HepG2 (cell line): Measurements from ENCODE around the gene SLC35A3. TPM values are rescaled to one million over a fixed set of nuclear protein-coding genes. Genes with fewer than 3 reads are reported as not detected.

Experiments used
- ATAC-seq: fragments of 200-7000 bp; cut with Tn5 transposase; 3 replicates; pipeline ENCODE4 v1.9.1; 2020; ENCODE audit warnings: mild to moderate bottlenecking, moderate library complexity
- BruUV-seq: library from RNA; stranded (reverse); fragments of 400-500 nt; replicated peaks from 2 replicates; lab custom pipeline; 2021; lab: Mats Ljungman, UMichigan
- CTCF ChIA-PET: fragments of 300-600 bp; formaldehyde crosslinking; extraction: SDS; loops from one replicate; lab custom pipeline; 2021; ENCODE audit warnings: low total read pairs, inconsistent platforms, low intra/inter-chr PET ratio; lab: Yijun Ruan, JAX
- POLR2A ChIA-PET: fragments of 350-600 bp; sonication (Branson Sonifier 250); formaldehyde crosslinking; loops from one replicate; lab custom pipeline; 2020; ENCODE audit warnings: antibody characterized with exemption, inconsistent platforms; lab: Yijun Ruan, JAX
- DNase-seq: peaks from one replicate; pipeline ENCODE4 v3.0.0-alpha.2; 2015; ENCODE audit warnings: low spot score
- FAIRE-seq: peaks from 3 replicates; lab custom pipeline; 2011; peaks lifted over from hg19 to GRCh38; lab: Jason Lieb, UNC
- H2AFZ ChIP-seq: one replicate; pipeline ENCODE4 v1.6.1; 2011; ENCODE audit warnings: low read length, inconsistent platforms
- H3K27ac ChIP-seq: fragments of 300-600 bp; 3 replicates; pipeline ENCODE4 v1.8.0; 2011; ENCODE audit warnings: mixed run types, mild to moderate bottlenecking, mixed read lengths, low read length, inconsistent platforms; ENCODE audit not compliant: insufficient read depth; ENCODE audit errors: extremely low read length
- H3K27me3 ChIP-seq, 2 experiments: fragments of 200-600 bp in 1 of 2; 2 replicates in 1 of 2; 3 replicates in 1 of 2; pipeline versions ENCODE4 v1.6.0 to v1.8.0; 2011; ENCODE audit warnings: low read length in 2 of 2, mild to moderate bottlenecking in 2 of 2, moderate library complexity in 2 of 2, inconsistent platforms in 1 of 2; ENCODE audit not compliant: insufficient read depth in 2 of 2, control insufficient read depth in 1 of 2
- H3K36me3 ChIP-seq, 2 experiments: fragments of 200-600 bp in 1 of 2; replicated peaks in 1 of 2; 2 replicates in 1 of 2; 3 replicates in 1 of 2; pipeline versions ENCODE4 v1.5.1 to v1.8.0; 2011; ENCODE audit warnings: low read length in 2 of 2, inconsistent platforms in 1 of 2; ENCODE audit not compliant: insufficient read depth in 2 of 2, control insufficient read depth in 1 of 2
- H3K4me1 ChIP-seq: 2 replicates; pipeline ENCODE4 v1.5.1; 2012; ENCODE audit warnings: low read length, inconsistent platforms; ENCODE audit not compliant: insufficient read depth
- H3K4me2 ChIP-seq: 2 replicates; pipeline ENCODE4 v1.6.0; 2011; ENCODE audit warnings: low read depth, low read length, inconsistent platforms
- H3K4me3 ChIP-seq, 3 experiments: fragments of 200-600 bp in 1 of 3; sonication (generic), shearing (Covaris generic) in 1 of 3; replicated peaks in 1 of 3; 2 replicates each; pipeline ENCODE4 v1.5.1; 2011 to 2016; ENCODE audit warnings: low read length in 3 of 3, inconsistent platforms in 2 of 3, low read depth in 2 of 3, mild to moderate bottlenecking in 2 of 3, control low read depth in 1 of 3, mixed read lengths in 1 of 3; ENCODE audit not compliant: insufficient read depth in 1 of 3
- H3K79me2 ChIP-seq: one replicate; pipeline ENCODE4 v1.6.1; 2011; ENCODE audit warnings: low read length, inconsistent platforms; ENCODE audit not compliant: insufficient read depth
- H3K9ac ChIP-seq: 2 replicates; pipeline ENCODE4 v1.6.0; 2011; ENCODE audit warnings: mild to moderate bottlenecking, low read depth, low read length, inconsistent platforms; ENCODE audit not compliant: insufficient read depth
- H3K9me3 ChIP-seq: 2 replicates; pipeline ENCODE4 v1.5.1; 2012; ENCODE audit warnings: mild to moderate bottlenecking, low read length
- H4K20me1 ChIP-seq: 2 replicates; pipeline ENCODE4 v1.6.0; 2011; ENCODE audit warnings: inconsistent platforms, mild to moderate bottlenecking, low read length, moderate library complexity; ENCODE audit not compliant: insufficient read depth
- ATF1 ChIP-seq: IDR thresholded peaks from 2 replicates; pipeline ENCODE4 v1.6.1; 2016; ENCODE audit warnings: mild to moderate bottlenecking, control low read depth
- CHD2 ChIP-seq: IDR thresholded peaks from 2 replicates; pipeline ENCODE4 v1.6.1; 2011; ENCODE audit warnings: low read depth, low read length, improper control_type of control experiment
- MAX ChIP-seq: IDR thresholded peaks from 2 replicates; pipeline ENCODE4 v1.6.1; 2012; ENCODE audit warnings: inconsistent platforms
- NFAT5 ChIP-seq: sonication (generic); formaldehyde crosslinking; IDR thresholded peaks from 2 replicates; pipeline ENCODE4 v1.4.0; 2020; ENCODE audit warnings: missing genetic modification reagents
- POLR2AphosphoS2 ChIP-seq: IDR thresholded peaks from 2 replicates; pipeline ENCODE4 v1.6.1; 2011; ENCODE audit warnings: low read depth, low read length, improper control_type of control experiment
- SMAD1 ChIP-seq: sonication (generic); formaldehyde crosslinking; IDR thresholded peaks from 2 replicates; pipeline ENCODE4 v1.4.0; 2020; ENCODE audit warnings: missing genetic modification reagents, low read depth, mild to moderate bottlenecking, borderline replicate concordance
- ZBTB20 ChIP-seq: sonication (generic); formaldehyde crosslinking; IDR thresholded peaks from 2 replicates; pipeline ENCODE4 v1.8.1; 2023; ENCODE audit warnings: missing genetic modification reagents, low read depth, mild to moderate bottlenecking, borderline replicate concordance
- ZC3H4 ChIP-seq: sonication (generic); formaldehyde crosslinking; IDR thresholded peaks from 2 replicates; pipeline ENCODE4 v1.4.0; 2020; ENCODE audit warnings: missing genetic modification reagents, borderline replicate concordance
- ZNF333 ChIP-seq: sonication (generic); formaldehyde crosslinking; IDR thresholded peaks from 2 replicates; pipeline ENCODE4 v1.4.0; 2020; ENCODE audit warnings: mild to moderate bottlenecking, missing genetic modification reagents, borderline replicate concordance
- ZNF687 ChIP-seq: sonication (generic); formaldehyde crosslinking; IDR thresholded peaks from 2 replicates; pipeline ENCODE4 v1.5.1; 2020; ENCODE audit warnings: mild to moderate bottlenecking, missing genetic modification reagents, moderate library complexity
- ZNF691 ChIP-seq: sonication (generic); formaldehyde crosslinking; IDR thresholded peaks from 2 replicates; pipeline ENCODE4 v1.4.0; 2020; ENCODE audit warnings: missing genetic modification reagents, low read depth, mild to moderate bottlenecking, borderline replicate concordance
- ZNF773 ChIP-seq: sonication (generic); formaldehyde crosslinking; IDR thresholded peaks from 2 replicates; pipeline ENCODE4 v1.4.0; 2020; ENCODE audit warnings: missing genetic modification reagents, borderline replicate concordance
- ZNF784 ChIP-seq: sonication (generic); formaldehyde crosslinking; IDR thresholded peaks from 2 replicates; pipeline ENCODE4 v1.5.1; 2020; ENCODE audit warnings: missing genetic modification reagents, mild to moderate bottlenecking, borderline replicate concordance
- WGBS: methylation state at CpG from one replicate; pipeline ENCODE4 v1.1.6; 2017; ENCODE audit warnings: low lambda C conversion rate; 5-methylcytosine and 5-hydroxymethylcytosine counted together
- in situ Hi-C: cut with HindIII; loops from 2 replicates; pipeline ENCODE4 v1.10.0; 2017; ENCODE audit warnings: low pct_unique_long_range_greater_than_20kb; ENCODE audit not compliant: extremely low pct_ligation_motif_present
- intact Hi-C: fragments of 100-400 bp; cut with micrococcal nuclease; formaldehyde crosslinking; loops from one replicate; pipeline ENCODE4 v1.10.0; 2022; ENCODE audit not compliant: unreplicated experiment
- polyA plus RNA-seq, 8 experiments: library from polyadenylated mRNA; depleted of rRNA in 3 of 8; stranded (reverse) in 7 of 8; unstranded in 1 of 8; fragments of >200 nt; fragmentation: Illumina TruSeq in 4 of 8; extraction: Trizol in 4 of 8; gene quantifications; 2 replicates each; pipeline versions ENCODE4 v1.2.1 to v1.2.3, GENCODE V29; 2011 to 2016; ENCODE audit warnings: low read depth in 4 of 8, missing spikeins in 1 of 8, mixed read lengths in 1 of 8; ENCODE audit not compliant: insufficient read depth in 1 of 8
- total RNA-seq, 5 experiments: library from RNA; depleted of rRNA; stranded (reverse); fragments of >200 nt; fragmentation: Illumina TruSeq; extraction: Trizol; gene quantifications; 2 replicates each; pipeline ENCODE4 v1.2.3, GENCODE V29; 2016; ENCODE audit warnings: low read depth in 1 of 5

SLC35A3 gene
- total and polyA plus RNA-seq, 2 of the 13 experiments (the other 11 are each of a cell fraction or from before 2014, with no cell fraction given): 11.2 to 24.9 TPM

- Histone ChIP-seq H3K79me2 (peaks cover 24% of the 10 kb centered on the region), H3K9me3 (no peaks in the 10 kb centered on the region), H2AFZ (no peak overlapping the region), H3K4me2 (peak overlapping the region; percentile 89; the same call in 1 of the 2 replicates), H3K4me3 (no peak overlapping the region), H3K9ac (no peak overlapping the region), H3K4me1 (peaks cover 28% of the 10 kb centered on the region; the same call in 1 of the 2 replicates), H3K27ac (no peak overlapping the region), H4K20me1 (no peaks in the 10 kb centered on the region), H3K27me3 (no peaks in the 10 kb centered on the region; a peak in 1 of 5 replicates), H3K36me3 (no peaks in the 10 kb centered on the region)
- WGBS: 89% methylated on average over 4 of the region's 4 CpGs
- FAIRE-seq (no peak), DNase-seq (no peak), ATAC-seq (no peak)
- ChIA-PET POLR2A (no interaction called here), CTCF (no interaction called here)
- in situ Hi-C loops: no loop called here
- intact Hi-C loops: loop anchor here (10.0 kb wide), 1 partner anchor 167 kb away; the partner anchor contains the start of genes SASS6 and TRMT13
- no TSS peak for BruUV-seq
- TF ChIP-seq ZNF333 (CRISPR knock-in tag) (no peak), CHD2 (no peak), ZNF691 (no peak), ZC3H4 (no peak), ATF1 (CRISPR knock-in tag) (no peak), SMAD1 (no peak), MAX (no peak), ZBTB20 (CRISPR knock-in tag) (no peak), ZNF687 (CRISPR knock-in tag) (no peak), POLR2AphosphoS2 (no peak), NFAT5 (CRISPR knock-in tag) (no peak), ZNF773 (CRISPR knock-in tag) (no peak), ZNF784 (CRISPR knock-in tag) (no peak)
Measured at GRCh38 chr1:99968214-99968613, 1.6 kb upstream of the SLC35A3 start.
